MM.1S (cell line): ENCODE data around the gene CHPT1.

Source experiments
- EZH2phosphoT487 ChIP-seq: fragments of 300-600 bp; sonication (generic); IDR thresholded peaks from 2 replicates; pipeline ENCODE4 v1.6.1; 2018; ENCODE audit warnings: antibody characterized with exemption, low read length
- TF ChIP-seq, protein P1 (sequence below): fragments of 300-600 bp; sonication (generic); IDR thresholded peaks from 2 replicates; pipeline ENCODE4 v1.5.1; 2016; ENCODE audit warnings: antibody characterized with exemption, low read length, mixed read lengths

GRCh38 chr12:101703487-101703886 lies 6.0 kb downstream of the CHPT1 start:
- TF ChIP-seq, protein P1, sequence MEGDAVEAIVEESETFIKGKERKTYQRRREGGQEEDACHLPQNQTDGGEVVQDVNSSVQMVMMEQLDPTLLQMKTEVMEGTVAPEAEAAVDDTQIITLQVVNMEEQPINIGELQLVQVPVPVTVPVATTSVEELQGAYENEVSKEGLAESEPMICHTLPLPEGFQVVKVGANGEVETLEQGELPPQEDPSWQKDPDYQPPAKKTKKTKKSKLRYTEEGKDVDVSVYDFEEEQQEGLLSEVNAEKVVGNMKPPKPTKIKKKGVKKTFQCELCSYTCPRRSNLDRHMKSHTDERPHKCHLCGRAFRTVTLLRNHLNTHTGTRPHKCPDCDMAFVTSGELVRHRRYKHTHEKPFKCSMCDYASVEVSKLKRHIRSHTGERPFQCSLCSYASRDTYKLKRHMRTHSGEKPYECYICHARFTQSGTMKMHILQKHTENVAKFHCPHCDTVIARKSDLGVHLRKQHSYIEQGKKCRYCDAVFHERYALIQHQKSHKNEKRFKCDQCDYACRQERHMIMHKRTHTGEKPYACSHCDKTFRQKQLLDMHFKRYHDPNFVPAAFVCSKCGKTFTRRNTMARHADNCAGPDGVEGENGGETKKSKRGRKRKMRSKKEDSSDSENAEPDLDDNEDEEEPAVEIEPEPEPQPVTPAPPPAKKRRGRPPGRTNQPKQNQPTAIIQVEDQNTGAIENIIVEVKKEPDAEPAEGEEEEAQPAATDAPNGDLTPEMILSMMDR = no peak
- TF ChIP-seq EZH2phosphoT487 = no peak
